Airway epithelial cell (primary cell): ENCODE data around the gene PLEKHG2. TPM values are rescaled to one million over a fixed set of nuclear protein-coding genes. Genes with fewer than 3 reads are reported as not detected.

Experiments used
- total RNA-seq: library from RNA; depleted of rRNA; stranded (reverse); fragments of >200 nt; gene quantifications from 2 replicates; pipeline ENCODE4 v1.2.3, GENCODE V29; 2015

The PLEKHG2 gene
- 22.6 and 30.9 TPM in 2 replicates for total RNA-seq

GRCh38 chr19:39412100-39412866 is at the start of gene PLEKHG2:
PLEKHG2 (plus strand) TSS chr19:39412669; CDS start chr19:39414087, 1,418 bp downstream.

GRCh38 chr19:39390751-39391437 is 21.6 kb upstream of the PLEKHG2 start, which contains the start of the genes MED29 and PAF1:
MED29 (plus strand) TSS chr19:39391378; CDS start chr19:39391423, 45 bp downstream.
PAF1 (minus strand) TSS chr19:39391106; CDS start chr19:39390864, 242 bp downstream.

GRCh38 chr19:39406656-39407409 is 5.6 kb upstream of the PLEKHG2 start, which contains the start of gene ZFP36:
ZFP36 (plus strand) TSS chr19:39406847; CDS start chr19:39406905, 58 bp downstream.

GRCh38 chr19:39435499-39436349 is 23.3 kb downstream of the PLEKHG2 start, which contains the start of gene RPS16:
RPS16 (minus strand) TSS chr19:39435949; CDS start chr19:39435895, 54 bp downstream.

GRCh38 chr19:39445196-39446111 is 33.0 kb downstream of the PLEKHG2 start, which contains the start of gene SUPT5H:
SUPT5H (plus strand) TSS chr19:39445582; CDS start chr19:39445891, 309 bp downstream.

Other genes starting within 250 kb of the PLEKHG2 start
- gene NCCRP1, start 215.7 kb upstream of the PLEKHG2 start, total RNA-seq = 38.0 and 41.0 TPM in 2 replicates
- not detected in 2 replicates for gene SYCN, start 208.4 kb upstream of the PLEKHG2 start, total RNA-seq
- not detected in 2 replicates for gene IFNL3, start 167.7 kb upstream of the PLEKHG2 start, total RNA-seq
- not detected in 2 replicates for gene IFNL4, start 163.8 kb upstream of the PLEKHG2 start, total RNA-seq
- gene IFNL2, start 144.3 kb upstream of the PLEKHG2 start, total RNA-seq = not detected in 2 replicates
- gene IFNL1, start 116.3 kb upstream of the PLEKHG2 start, total RNA-seq = not detected in 2 replicates
- 0.05 and 0.28 TPM in 2 replicates for gene LRFN1, start 91.8 kb upstream of the PLEKHG2 start, total RNA-seq
- gene GMFG, start 76.6 kb upstream of the PLEKHG2 start, total RNA-seq = 0.71 TPM in 1 of 2 replicates, not detected in the other
- gene SAMD4B, start 70.2 kb upstream of the PLEKHG2 start, total RNA-seq = 50.6 and 63.3 TPM in 2 replicates
- 42.3 and 52.8 TPM in 2 replicates for gene PAF1, start 21.6 kb upstream of the PLEKHG2 start, total RNA-seq
- 18.8 and 22.2 TPM in 2 replicates for gene MED29, start 21.3 kb upstream of the PLEKHG2 start, total RNA-seq
- gene ZFP36, start 5.8 kb upstream of the PLEKHG2 start, total RNA-seq = 43.6 and 79.2 TPM in 2 replicates
- gene RPS16, start 23.3 kb downstream of the PLEKHG2 start, total RNA-seq = 1,883 and 2,869 TPM in 2 replicates
- gene SUPT5H, start 32.9 kb downstream of the PLEKHG2 start, total RNA-seq = 57.2 and 82.5 TPM in 2 replicates
- 98.2 and 103 TPM in 2 replicates for gene TIMM50, start 68.2 kb downstream of the PLEKHG2 start, total RNA-seq
- gene DLL3, start 86.3 kb downstream of the PLEKHG2 start, total RNA-seq = 1.3 and 1.4 TPM in 2 replicates
- not detected in 2 replicates for gene SELENOV, start 102.5 kb downstream of the PLEKHG2 start, total RNA-seq
- 1.7 and 3.4 TPM in 2 replicates for gene EID2B, start 120.2 kb downstream of the PLEKHG2 start, total RNA-seq
- 7.9 and 16.6 TPM in 2 replicates for gene EID2, start 127.5 kb downstream of the PLEKHG2 start, total RNA-seq
- gene LGALS13, start 189.9 kb downstream of the PLEKHG2 start, total RNA-seq = not detected in 2 replicates
- gene LGALS16, start 243.2 kb downstream of the PLEKHG2 start, total RNA-seq = not detected in 2 replicates